ENCODE results near the gene TMBIM1.

Gene TMBIM1

GRCh38 chr2:218292048-218293014 lies at the start of gene TMBIM1:
TSS of gene TMBIM1 (minus strand) at chr2:218292503. CDS start at chr2:218282141, 10,362 bp downstream.
- DNase-seq, result peak; percentile 97

GRCh38 chr2:218341381-218341780 lies 49.1 kb upstream of the TMBIM1 start:
- no peak for DNase-seq

DNA sequence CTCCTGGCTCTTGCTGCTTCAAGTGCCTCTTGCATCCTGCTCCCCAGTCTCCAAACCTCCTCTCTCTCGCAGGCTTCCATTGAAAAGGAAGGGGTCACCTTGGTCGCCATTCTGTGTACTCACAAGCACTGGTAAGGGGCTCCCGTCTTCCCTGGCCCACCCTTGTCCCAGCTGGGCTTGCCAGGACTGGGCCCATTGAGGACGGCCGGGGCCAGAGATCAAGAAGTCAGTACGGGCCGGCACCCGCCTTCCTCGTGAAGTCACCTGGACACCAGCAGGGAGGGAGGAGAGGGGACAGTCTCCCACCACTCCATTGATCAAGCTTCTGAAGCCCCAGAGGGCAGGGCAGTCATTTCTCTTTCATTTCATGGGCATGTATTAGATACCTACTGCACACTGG lies 48.4 kb upstream of the TMBIM1 start:
- DNase-seq, result no peak

GRCh38 chr2:218334531-218334930 lies 42.2 kb upstream of the TMBIM1 start:
- no peak for DNase-seq

GRCh38 chr2:218332920-218333645 lies 40.8 kb upstream of the TMBIM1 start:
- DNase-seq, result no peak

- DNase-seq, result no peak
These were observed 40.0 kb upstream of the TMBIM1 start for GRCh38 chr2:218332288-218332687.

GRCh38 chr2:218331745-218332144 lies 39.4 kb upstream of the TMBIM1 start:
- no peak for DNase-seq

- no peak for DNase-seq
These were observed 37.7 kb upstream of the TMBIM1 start for GRCh38 chr2:218329826-218330593.

GRCh38 chr2:218329027-218329825 lies 36.9 kb upstream of the TMBIM1 start:
- DNase-seq, result no peak

DNA sequence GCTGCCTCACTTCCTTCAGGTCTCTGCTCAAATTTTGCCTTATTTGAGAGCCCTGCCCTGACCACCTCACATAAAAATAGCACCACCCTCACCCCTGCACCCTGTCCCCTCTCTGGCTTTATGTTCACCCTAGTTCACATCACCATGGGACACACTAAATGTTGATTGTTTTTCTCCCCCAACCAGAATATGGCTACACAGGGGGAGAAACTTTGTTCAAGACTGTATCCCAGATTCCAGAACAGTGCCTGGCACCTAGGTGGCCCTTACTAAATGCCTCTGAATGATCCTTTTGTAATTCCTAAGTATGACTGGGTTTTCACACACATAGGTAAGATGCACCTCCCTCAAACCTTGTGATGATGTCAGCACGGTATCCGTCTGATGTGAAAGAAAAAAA lies 36.0 kb upstream of the TMBIM1 start:
- DNase-seq, result no peak

GRCh38 chr2:218327451-218328210 lies 35.3 kb upstream of the TMBIM1 start:
- DNase-seq, result no peak

- no peak for DNase-seq
These were observed 34.0 kb upstream of the TMBIM1 start for GRCh38 chr2:218326315-218326714.

DNA sequence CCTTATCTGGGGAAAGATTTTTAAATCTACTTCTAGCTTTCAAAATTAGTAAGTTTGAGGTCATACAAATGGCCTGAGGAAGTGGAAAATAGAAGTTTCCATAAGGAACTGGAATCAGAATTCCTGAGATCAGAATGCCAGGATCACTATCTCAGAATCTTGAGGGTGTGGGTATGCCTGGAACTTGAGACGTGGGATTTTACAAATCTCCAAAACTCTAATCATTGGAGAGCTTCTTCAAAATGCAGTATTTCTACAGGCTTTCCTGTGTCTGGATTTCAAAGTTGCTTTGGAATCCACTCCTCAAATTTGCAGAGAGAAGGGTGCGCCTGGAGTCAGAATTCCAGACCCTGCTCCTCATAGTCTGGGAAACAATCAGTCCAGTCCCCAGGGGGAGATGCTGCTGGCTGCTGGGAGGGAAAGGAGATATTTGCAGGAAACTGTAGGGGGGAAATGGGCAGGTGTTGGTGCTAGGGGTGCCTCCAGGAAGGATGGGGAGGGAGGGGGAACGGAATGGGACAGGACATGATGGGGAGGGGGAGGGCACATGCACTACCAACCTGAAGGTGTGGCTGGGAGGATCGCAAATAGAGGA lies 33.4 kb upstream of the TMBIM1 start:
- no peak for DNase-seq

DNA sequence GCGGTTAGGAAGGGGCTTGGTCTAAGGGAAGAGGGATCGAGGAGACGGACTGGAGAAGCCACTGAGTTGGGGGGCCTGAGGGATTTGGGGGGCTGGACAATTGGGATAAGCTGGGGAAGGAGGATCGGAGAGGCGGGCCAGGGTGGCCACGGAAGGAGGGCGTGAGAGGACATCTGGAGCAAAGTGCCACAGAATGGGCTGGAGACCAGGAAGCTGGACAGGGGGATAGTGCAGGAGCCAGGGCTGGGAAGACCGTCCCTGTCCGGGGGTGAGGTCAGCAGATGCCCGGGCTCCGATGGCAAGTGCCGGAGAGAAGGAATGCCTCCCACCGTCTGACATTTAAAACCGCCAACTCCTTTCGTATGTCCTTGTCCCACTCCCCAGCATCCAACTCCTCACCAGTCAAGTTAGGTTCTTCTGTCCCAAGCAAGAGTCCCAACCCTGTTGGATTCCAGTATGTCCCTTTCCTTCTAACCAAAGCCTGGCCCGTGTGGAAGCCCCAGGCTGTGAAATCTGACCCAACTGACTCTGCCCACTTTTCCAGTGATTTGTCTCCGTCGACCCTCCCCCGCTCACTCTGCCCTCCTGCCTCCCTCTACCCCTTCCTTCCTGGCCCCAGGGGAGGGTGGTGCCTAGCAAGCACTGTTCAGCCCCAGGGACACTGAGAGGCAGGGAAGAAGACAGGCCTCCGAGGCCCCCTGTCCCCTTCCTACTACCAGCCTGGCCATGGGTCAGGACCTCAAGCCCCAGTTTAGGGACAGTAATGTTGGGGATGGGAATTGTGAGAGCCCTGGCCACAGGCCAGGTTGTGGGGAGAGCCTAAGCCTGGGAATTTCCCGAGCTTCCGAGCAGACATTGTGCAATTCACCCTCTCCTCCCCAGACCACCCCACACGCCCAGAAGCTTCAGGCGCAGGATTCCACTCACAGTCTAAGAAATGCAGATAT lies 31.5 kb upstream of the TMBIM1 start:
- no peak for DNase-seq

GRCh38 chr2:218322768-218323525 lies 30.6 kb upstream of the TMBIM1 start:
- peak; percentile 86 for DNase-seq

DNA sequence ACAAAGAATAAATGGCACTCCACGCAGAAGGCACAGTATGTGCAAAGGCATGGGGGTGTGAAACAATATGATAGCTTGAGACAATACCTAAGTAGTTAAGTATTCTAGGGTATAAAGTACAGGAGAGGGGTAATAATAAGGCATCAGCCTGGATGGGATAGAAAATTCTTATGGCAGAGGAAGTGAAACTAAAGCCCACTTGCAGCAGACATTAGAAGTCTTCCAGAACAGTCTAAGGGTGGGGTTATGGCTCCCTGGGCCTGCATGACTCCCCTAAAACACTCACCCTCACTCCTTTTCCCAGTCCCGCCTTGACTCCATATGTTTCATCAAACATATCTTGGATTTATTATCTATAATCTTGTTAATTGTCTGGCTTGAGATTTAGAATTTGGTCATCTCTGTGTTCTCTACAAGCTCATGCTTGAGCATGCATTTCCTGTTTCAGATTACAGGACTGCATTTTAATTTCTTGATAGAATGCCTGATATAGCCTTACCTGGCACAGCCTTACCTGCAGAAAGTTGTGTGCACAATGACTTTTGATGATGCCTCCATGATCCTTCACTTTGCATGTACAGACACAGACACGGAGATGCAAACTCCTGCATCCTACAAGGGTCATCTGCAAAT lies 28.5 kb upstream of the TMBIM1 start:
- no peak for DNase-seq

DNA sequence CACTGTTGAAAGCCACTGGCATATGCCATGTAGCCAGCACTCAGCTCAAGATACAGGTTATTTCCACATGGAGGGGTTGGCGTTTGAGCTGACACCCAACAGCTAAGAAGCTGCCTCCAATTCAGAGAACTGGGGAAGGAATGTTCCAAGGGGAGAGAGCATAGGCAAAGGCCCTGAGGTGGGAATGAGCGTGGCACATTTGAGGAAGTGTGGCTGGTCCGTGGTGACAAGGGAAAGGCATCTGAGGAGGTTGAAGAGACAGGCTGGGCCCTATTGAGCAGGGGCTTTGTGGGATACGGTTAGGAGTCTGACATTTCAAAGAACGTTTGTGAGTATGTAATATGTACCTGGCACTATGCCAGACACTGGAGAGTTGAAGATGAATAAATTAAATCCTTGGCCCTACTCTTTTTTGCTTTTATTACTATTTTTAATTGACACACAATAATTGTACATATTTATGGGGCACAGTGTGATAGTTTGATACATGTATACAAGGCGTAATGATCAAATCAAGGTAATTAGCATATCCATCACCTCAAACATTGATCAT lies 27.6 kb upstream of the TMBIM1 start:
- no peak for DNase-seq

DNA sequence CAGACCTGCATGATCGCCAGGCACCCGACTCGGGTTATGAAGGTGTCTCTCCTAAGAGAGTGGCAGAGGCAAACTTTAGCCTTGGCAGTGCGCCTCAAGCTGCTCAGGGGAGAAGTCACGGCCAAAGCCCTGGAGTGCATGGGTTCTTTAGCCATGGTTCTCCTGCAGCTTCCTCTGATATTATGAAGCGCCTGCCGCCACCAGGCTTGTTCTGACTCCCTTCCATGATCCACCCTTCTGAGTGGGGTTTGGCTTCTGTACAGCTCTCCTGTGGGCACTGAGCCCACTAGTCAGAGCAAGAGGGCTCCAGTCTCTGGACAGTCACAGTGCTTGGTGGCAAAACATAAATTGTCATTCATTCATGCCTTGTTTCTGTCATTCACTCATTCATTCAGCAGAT lies 25.9 kb upstream of the TMBIM1 start:
- DNase-seq, result no peak
